Measurements from ENCODE around the gene NREP.
"Not testable (repeated sequence)": the region's sequence is repeated elsewhere in the genome, so short reads cannot be mapped to it uniquely, and the experiment has no call there.

The NREP gene

DNA sequence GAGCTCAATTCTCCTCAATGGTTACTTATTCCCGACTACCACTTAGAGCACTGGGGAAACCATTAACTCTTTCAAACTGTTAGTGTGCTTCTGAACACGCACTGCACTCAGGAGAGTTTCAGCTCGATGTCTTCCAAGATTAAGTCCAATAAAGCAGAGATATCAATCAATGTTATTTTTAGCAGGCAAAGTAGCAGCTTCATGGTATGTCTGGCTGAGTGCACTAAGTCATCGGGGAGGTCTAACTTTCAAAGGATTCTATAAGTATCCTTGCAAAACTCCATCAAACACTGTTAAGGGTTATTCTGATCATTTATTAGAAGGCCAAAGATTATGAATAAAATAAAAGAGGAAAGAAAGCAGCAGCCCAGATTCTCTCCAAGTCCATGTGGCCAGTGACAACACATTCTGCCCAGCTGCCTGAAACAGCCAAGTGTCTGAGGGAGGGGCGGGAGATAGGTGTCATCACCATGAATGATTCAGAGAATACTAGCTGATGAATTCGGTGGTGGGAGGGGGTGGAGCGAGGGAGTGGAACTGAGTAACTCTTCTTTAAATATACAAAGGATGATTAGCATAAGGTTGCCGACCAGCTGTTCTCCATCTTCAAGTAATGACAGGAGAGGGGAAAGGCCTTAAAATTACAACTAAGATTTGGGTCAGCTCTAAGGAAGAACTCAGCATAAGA lies 21.3 kb downstream of the NREP start:
- DNase-seq = peak; percentile 96

DNA sequence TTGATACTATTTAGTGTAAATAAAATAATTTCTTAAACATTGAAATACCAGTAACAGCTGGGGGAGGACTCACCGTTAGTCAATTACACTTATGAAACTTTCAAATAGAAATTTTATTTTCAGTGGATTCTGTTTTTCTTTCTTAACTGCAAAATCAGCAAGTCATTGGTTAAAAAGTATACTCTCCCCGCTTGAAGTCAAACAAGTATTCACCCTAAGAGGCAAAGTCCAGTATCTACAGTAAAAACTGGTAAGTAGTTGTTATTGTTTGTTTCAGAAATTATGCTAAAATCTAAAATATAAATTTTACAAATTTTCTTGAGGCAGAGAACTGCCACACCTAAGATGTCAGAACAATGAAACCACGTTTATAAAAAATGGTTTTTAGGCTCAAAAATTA lies 22.4 kb downstream of the NREP start:
- DNase-seq = no peak

- DNase-seq = peak; percentile 92
Observed at GRCh38 chr5:111734013-111734412, 23.0 kb downstream of the NREP start.

DNA sequence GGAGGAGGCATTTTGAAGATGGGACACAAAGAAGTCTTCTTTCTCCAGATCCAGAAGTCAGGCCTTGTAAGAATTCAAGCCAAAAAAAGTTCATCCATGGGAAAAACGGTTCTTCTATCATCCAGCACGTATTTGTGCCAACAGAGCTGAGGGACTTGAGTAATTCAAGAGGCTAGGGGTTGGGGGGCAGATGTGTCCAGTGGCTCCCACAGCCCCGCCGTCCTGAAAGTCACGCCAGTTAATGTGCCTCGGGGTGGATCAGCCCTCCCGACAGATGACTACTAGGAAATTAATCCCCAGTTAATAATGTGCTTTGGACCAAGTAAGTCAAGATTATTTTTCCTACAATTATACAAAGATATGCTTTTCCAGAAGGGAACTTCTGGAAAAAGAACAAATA lies 23.4 kb downstream of the NREP start:
- DNase-seq = peak; percentile 67

GRCh38 chr5:111731638-111732037 lies 25.4 kb downstream of the NREP start:
- no peak for DNase-seq

GRCh38 chr5:111730659-111731382 lies 26.2 kb downstream of the NREP start:
- no peak for DNase-seq

- no peak for DNase-seq
Observed at GRCh38 chr5:111728941-111729340, 28.1 kb downstream of the NREP start.

DNA sequence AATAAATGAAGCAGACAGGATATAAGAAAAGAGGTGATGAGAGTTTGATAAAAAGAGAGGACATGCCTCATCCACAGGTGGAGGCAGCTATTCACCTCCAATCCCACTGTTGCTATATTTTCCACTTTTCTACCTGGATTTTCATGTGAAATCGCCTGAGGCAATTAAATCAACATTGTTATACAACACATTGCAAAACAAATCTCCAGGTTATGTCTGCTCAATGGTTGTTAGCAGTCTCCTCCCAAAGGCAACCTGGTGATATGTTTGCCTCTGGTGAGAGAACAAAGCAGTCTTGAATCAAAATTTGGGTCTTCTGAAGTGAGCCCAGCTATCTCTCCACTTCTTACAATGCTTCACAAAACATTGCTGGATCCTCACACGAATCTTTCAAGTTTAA lies 30.0 kb downstream of the NREP start:
- no peak for DNase-seq

- DNase-seq = no peak
Observed at GRCh38 chr5:111722140-111722539, 34.9 kb downstream of the NREP start.

GRCh38 chr5:111720333-111720890 lies 36.6 kb downstream of the NREP start:
- no peak for DNase-seq

DNA sequence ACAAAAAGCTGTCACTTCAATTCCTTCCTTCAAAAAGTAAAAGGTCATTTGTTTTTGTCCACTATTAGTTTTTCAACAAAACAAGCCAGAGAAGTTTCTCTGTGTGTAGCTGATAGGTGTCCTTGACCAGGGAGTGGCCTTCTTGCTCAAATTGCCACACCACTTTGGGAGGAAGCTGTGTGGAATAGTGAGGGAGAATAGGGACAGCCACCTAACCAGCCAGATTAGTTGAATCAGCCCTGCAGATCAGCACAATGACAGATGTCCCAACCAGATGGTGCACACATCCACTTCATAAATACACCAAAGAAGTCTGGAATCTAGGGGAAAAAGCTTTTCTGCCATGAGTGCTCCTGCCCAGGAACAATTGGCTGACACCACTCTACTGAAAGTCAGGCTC lies 37.2 kb downstream of the NREP start:
- DNase-seq = no peak

DNA sequence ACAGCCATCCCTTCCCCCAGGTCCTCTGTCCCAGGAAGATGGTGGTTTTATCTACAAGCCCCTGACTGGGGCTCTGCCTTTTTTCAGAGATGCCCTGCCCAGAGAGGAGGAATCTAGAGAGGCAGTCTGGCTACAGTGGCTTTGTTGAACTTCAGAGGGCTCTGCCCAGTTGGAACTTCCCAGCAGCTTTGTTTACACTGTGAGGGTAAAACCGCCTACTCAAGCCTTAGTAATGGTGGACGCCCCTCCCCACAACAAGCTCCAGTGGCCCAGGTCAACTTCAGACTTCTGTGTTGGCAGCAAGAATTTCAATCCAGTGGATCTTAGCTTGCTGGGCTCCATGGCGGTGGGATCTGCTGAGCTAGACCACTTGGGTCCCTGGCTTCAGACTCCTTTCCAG lies 40.2 kb downstream of the NREP start:
- not testable (repeated sequence) for DNase-seq

DNA sequence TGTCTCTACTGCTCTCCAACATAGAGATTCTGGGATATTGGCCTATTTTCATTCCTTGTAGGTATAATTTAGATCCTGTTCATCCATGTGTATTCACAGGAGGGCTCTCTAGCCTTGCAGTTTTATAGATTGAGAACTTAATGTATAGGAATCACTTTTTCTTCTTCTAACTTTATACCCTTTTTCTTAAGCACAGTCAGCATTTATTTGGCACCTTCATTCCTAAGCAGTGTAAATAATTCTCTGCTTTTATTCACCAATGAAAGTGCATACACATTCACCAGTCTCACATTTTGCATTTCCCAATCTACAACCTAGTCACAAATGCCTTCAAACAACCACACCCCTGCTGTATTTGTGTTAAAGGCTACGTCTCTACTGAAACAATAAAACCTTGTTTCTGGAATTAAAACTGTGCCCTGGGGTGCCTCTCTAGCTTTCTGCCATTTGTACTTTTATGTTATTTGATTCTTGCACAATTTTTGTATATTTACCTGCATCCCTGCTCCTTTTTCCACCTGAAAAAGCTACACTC lies 49.3 kb downstream of the NREP start:
- no peak for DNase-seq

DNA sequence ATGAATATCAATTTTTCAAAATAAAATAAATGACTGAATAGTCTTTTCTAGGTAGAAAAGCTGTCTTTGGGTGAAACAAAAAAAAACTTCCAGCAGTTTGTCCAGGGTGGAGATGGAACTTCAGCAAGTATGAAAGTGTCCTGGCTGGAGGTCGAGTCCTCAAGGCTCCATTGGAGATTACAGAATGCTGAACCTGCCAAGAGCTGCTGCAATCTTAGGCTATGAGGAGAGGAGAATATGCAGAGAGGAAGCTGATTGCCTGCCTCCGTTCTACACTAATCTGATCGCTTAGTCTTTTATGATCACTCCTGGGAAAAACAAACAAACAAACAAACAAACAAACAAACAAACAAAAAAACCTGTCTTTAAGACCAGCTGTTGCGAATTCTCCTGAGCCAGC lies 50.6 kb downstream of the NREP start:
- DNase-seq = no peak

DNA sequence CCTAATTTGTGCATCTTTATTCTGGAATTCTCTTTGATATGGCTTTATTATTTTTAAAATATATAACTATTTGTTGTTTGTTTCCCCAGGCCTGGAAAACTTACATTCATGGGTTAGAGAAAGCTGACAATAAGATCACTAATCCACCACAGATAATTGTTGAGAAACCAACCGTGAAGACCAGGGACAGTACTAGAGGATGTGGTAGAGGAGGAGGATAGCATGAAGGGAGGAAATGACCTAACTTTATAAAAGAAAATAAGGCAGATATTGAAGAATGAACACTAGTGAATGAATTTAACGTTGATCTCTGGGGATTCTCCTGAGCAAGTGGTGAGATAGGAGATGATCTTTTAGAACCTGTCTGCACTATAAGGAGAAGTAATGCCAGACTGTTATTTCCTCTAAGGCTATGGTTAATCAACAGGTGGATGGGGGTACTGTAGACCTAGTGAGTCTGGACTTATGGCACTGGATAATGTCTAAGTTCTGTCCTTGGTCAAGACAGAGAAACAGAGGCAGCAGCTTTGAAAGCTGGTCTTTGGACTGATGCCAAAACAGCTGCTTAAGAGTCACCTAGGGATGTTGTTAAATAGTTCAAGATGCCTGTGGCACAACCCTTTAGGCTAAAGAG lies 52.4 kb downstream of the NREP start:
- DNase-seq = no peak

- no peak for DNase-seq
Observed at GRCh38 chr5:111703662-111704061, 53.3 kb downstream of the NREP start.

GRCh38 chr5:111699976-111700375 lies 57.0 kb downstream of the NREP start:
- DNase-seq = no peak

GRCh38 chr5:111699324-111699723 lies 57.7 kb downstream of the NREP start:
- no peak for DNase-seq

GRCh38 chr5:111697881-111698757 lies 58.9 kb downstream of the NREP start:
- DNase-seq = peak; percentile 43

DNA sequence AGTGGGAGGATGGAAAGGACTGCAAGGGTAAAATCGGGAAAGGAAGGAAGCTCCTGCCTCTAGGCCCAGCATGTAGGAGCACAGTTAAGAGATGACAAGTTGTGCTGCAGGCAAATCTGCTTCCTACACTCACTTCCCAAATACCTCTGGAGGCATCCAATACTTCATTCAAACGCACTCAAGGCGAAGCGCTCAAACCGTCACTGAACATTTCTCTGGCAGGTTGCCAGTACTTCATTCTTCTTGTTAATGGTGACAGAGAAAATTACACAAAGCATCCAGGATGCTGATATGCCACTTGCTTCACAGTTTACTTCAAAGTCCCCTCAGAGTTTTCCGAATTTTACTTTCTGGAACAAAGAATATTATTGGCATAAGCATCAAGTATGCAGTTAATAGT lies 59.8 kb downstream of the NREP start:
- no peak for DNase-seq

- DNase-seq = no peak
Observed at GRCh38 chr5:111695991-111696390, 61.0 kb downstream of the NREP start.

- peak; percentile 73 for DNase-seq
Observed at GRCh38 chr5:111694133-111694532, 62.9 kb downstream of the NREP start.

GRCh38 chr5:111691914-111692313 lies 65.1 kb downstream of the NREP start:
- DNase-seq = no peak
